T-helper 1 cell treated with Interleukin-12 subunit alpha and Interleukin-12 subunit beta and Interleukin-4 antibody, amounts not matched to agents 30 ng/mL and 1 ng/mL, for 36 hours (primary cell): ENCODE data around the gene C21orf58. TPM values are rescaled to one million over a fixed set of nuclear protein-coding genes. Genes with fewer than 3 reads are reported as not detected.
"Not testable (repeated sequence)": the region's sequence is repeated elsewhere in the genome, so short reads cannot be mapped to it uniquely, and the experiment has no call there.

Source experiments
- intact Hi-C: fragments of 100-400 bp; cut with micrococcal nuclease; formaldehyde crosslinking; loops from one replicate; pipeline ENCODE4 v1.15.1; 2024
- total RNA-seq: library from RNA; stranded (reverse); gene quantifications from 2 replicates; pipeline ENCODE4 v1.2.3, GENCODE V29; 2022

Gene C21orf58
- 29.3 and 30.0 TPM in 2 replicates for total RNA-seq

DNA sequence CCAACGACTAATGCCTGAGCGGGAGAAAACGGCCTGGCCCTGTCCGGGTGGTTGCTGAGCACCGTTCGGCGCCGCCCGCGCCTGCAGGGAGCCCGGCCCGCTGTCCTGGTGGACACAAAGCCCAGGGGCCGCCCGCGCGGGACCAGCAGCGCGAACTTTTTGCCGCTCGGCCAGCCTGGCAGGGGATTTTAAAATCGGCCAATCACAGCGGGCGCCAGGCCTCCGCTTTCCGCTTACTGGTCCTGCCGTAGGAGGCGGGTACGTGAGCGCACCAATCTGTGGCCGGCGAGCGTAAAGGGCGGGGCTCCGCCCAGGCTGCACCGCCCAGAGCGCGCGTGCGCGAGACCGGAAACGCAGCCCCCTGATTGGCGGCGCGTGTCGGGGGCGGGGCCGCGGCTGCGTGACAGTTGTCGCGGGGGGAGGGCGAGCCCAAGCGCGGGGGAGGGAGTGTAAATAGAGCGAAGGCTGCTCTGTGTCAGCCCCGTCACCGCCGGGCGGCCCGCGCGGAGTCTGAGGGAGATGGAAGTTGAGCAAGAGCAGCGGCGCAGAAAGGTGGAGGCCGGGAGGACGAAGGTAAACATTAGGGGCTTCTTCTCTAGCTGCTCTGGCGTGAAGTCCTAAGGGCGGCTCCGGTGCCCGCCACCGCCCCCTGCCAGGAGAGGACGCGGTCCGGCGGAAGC, at the start of gene C21orf58, which contains the start of gene PCNT:
Gene C21orf58, minus strand, starts transcription at position 161 of the 680 bp plus-strand sequence. CDS start 1,132 bp downstream, outside the sequence.
Gene PCNT, plus strand, starts transcription at position 447 of the 680 bp plus-strand sequence. Its CDS starts 73 bp downstream, at position 520.
- intact Hi-C loops, result loop anchor here (1.0 to 5.0 kb wide), 10 partner anchors 27 to 682 kb away; partner anchors contain the start of genes DIP2A, PCBP3, PRMT2 and YBEY

DNA sequence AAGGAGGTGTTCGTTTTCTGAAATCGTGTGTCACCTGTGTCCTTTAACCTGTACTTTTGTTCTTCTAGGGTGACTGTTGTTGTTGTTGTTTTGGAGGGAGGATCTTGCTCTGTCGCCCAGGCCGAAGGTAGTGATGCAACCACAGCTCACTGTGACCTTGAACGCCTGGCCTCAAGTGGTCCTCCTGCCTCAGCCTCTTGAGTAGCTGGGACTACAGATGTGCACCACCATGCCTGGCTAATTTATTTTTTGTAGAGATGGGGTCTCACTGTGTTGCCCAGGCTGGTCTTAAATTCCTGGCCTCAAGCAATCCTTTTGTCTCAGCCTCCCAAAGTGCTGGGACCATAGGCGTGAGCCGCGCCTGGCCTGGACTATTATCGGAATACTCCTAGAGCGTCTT, 49.3 kb upstream of the C21orf58 start:
- intact Hi-C loops, result not testable (repeated sequence)

DNA sequence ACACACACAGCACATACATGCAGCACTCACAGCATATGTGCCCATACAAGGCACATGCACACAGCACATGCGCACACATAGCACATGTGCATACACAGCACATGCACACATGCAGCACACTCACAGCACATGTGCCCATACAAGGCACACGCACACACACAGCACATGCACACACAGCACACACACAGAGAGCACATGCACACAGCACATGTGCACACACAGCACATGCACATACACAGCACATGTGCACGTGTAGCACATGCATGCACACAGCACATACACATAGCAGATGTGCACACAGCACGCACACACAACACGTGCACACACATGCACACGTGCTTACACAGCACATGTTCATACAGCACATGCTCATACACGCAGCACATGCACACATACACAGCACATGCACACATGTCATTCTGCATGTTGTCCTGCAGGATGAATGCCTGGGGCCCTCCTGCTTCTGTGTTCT, 48.4 kb upstream of the C21orf58 start:
- intact Hi-C loops, result no loop called here

DNA sequence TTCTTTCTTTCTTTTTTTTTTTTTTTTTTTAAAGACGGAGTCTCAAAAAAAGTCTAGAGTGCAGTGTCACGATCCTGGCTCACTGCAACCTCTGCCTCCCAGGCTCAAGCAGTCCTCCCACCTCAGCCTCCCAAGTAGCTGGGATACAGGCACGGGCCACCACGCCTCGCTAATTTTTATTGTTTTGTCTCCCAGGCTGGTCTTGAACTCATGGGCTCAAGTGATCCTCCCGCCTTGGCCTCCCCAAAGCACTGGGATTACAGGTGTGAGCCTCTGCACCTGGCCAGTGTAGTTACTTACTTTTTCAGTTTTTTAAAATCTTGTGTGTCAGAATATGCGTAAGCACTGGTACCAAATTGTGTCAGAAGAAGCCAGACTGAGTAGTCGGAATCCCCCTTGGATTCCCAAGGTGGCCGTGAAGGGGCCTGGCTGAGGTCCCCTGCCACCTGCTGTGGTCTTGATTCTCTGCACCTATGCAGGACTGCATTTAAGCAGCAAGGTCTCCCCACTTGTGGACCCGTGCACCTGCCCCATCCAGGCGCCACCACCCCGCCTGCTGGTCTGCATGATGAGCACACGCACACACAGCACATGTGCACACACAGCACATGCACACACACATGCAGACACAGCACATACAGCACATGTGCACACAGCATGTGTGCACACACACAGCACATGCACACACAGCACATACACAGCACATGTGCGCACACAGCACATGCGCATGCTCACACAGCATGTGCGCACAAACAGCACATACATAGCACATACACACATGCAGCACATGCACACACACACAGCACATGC, 47.7 kb upstream of the C21orf58 start:
- intact Hi-C loops, result no loop called here

DNA sequence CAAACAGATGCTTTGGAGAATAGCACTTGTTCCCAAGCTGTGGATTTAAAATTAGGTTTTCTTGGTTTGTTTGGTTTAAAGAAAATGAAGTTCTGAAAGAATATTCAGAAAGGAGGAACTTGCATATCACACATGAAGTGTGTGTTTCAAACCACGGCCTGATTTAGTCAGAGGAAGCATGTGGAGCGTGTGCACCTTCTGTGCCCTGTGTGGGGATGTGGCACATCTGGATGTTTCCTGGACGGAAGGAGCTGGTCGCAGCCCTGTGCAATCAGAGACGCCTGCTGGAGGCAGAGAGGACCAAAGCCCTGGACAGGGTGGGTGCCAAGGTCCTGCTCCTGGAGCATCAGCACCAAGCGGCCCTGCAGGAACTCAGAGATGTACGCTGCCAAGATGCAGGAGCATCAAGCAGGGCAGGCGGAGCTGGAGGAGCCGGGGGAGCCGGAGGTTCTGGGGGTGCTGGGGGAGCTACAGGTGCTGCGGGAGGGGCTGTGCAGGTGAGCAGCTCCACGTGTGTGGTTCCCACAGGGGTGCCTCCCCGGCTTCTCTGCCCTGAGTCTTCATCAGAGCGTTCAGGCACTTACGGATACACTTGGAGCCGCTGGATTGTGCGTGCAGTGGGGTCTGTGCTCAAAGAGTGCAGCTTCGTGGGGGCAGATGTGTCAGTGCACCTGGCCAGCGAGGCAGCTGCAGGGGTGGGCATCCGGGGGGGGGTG, 46.0 kb upstream of the C21orf58 start:
- intact Hi-C loops, result loop anchor here (1.0 to 5.0 kb wide), 5 partner anchors 45 to 189 kb away; partner anchors contain the start of genes DIP2A, LSS, MCM3AP and PCNT

DNA sequence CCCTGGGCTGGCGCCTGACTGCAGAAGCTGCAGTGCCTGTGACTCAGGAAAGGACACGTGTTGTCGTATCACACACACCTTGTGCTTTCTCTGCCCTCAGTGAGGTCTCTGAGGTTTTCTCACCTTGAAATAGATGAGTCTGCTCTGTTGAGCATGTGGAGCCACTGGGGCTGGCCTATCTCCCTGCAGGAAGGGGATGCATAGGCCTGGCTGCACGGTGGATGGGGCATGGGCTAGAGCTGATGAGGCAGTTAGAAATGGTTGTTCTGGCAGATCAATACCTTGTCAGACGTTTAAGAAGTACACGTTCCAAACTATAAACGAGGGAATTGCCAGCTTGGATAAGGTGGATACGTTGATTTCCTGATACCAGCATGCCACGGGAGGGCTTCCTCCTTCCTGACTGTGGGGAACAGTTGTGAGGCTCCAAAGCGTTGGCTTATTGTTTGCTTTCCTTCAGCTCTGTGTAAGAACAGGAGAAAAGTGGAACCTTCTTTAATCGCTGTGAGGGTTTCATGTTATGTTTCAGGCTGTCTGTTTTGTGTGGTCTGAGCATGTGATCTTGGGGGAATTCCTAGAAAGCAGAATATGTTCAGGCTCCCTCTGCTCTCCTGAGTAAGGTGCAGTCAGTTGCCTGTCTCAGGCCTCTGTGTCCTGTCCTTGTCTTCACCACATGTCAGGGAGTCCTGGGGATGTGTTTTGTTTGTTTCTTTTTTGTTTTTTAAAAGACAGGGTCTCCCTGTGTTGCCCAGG, 45.0 kb upstream of the C21orf58 start:
- intact Hi-C loops, result loop anchor here (1.0 to 5.0 kb wide), 5 partner anchors 44 to 190 kb away; partner anchors contain the start of genes DIP2A, LSS, MCM3AP and PCNT

DNA sequence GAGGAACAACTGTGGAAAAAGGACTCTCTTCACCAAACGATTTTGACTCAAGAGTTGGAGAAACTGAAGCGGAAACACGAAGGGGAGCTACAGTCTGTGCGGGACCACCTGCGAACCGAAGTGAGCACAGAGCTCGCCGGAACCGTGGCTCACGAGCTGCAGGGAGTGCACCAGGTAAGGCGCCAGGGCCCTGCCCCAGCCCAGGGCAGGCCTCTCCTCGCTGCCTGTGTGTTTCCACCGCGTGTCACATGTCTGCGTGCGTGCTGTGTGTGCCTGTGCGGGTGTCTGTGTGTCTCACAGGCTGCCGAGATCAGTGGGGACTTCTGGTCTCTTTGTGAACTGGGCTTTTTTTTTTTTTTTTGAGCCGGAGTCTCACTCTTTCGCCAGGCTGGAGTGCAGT, 43.3 kb upstream of the C21orf58 start:
- intact Hi-C loops, result loop anchor here (5.0 kb wide), 1 partner anchor 80 kb away; the partner anchor contains the start of genes MCM3AP and YBEY

DNA sequence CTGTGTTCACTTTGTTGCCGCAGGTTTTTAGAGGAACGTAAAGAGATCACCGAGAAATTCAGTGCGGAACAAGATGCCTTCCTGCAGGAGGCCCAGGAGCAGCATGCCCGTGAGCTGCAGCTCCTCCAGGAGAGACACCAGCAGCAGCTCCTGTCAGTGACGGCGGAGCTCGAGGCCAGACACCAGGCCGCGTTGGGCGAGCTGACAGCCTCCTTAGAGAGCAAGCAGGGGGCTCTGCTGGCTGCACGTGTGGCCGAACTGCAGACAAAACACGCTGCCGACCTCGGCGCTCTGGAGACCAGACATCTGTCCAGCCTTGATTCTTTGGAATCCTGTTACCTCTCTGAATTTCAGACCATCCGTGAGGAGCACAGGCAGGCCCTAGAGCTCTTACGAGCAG, 42.9 kb upstream of the C21orf58 start:
- intact Hi-C loops, result loop anchor here (5.0 kb wide), 1 partner anchor 79 kb away; the partner anchor contains the start of genes MCM3AP and YBEY

DNA sequence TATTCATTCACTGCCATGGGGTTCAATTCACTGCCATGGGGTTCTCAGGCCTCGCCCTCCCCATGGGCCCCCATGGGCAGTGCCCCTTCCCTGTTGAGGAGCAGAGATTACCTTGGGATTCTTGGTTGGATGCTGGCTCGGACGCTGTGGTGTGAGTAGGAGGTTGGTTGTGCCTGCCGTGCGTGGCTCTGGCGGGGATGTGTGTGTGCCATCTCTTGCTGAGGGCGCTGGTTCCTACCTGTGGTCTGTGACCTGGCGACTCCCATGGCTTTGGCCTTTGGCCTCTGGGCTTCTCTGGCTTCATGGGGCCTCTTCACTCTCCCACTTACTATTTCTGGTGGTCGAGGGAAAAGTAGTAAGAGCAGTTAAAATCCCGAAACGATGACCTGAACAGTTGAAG, 42.4 kb upstream of the C21orf58 start:
- intact Hi-C loops, result loop anchor here (5.0 kb wide), 1 partner anchor 79 kb away; the partner anchor contains the start of genes MCM3AP and YBEY

DNA sequence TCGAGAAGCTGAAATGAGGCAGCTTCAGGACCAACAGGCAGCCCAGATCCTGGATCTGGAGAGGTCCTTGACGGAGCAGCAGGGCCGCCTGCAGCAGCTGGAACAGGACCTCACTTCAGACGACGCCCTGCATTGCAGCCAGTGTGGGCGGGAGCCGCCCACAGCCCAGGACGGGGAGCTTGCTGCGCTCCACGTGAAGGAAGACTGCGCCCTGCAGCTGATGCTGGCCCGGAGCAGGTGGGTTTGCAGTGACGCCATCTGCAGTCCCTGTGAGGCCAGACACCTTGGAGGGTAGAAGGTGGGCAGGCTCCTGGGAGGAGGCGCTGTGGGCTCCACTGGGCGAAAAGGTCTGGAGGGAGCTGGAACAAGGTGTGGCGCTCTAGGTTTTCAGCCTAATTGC, 40.0 kb upstream of the C21orf58 start:
- intact Hi-C loops, result no loop called here

DNA sequence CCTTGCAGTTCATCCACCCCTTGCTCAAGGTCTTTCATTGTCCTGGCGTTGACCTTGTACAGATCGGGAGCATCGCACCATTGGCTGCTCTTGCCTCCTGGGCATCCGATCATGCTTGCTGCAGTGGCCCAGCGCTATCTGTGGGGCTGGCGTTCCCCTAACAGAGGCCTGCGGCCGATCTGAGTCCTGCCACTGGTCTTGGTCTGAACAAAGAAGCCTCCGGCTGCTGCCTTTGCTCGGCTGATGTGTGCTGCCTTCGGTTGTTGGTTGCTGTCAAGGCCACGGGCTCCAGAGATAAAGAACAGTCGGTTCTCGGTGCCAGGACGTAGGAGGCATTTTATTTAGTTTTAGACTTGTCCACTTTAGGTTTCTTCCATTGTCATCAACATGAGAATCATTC, 39.3 kb upstream of the C21orf58 start:
- intact Hi-C loops, result no loop called here

DNA sequence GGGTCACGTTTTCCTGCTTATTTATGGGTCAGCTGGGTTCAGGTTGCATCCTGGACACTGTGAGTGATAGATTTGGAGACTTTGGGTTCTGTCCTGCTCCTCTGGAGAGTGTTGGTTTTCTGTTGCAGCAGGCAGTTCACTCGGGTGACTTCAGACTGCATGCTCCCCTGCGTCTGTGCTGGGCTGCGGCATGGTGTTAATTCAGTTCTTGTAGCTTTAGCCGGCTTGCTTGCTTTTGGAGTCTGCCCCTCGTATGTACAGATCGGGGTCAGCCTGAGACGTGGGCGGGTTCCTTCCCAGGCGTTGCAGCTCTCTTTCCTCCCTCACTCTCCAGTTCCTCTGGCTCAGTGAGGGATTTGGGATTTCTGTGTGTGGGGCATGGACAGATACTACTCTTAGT, 38.3 kb upstream of the C21orf58 start:
- intact Hi-C loops, result no loop called here

DNA sequence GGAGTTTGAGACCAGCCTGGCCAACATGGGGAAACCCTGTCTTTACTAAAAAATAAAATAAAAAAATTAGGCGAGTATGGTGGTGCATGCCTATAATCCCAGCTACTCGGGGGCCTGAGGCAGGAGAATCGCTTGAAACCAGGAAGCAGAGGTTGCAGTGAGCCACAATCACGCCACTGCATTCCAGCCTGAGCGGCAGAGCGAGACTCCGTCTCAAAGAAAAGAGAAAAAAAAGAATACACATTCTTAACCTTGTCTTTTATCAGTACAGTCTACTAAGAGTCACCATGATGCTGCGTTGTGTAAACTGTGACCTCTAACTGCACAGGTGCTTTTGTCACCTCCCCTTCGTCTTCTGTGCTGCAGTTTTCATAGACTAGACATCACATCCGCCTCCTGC, 37.5 kb upstream of the C21orf58 start:
- intact Hi-C loops, result no loop called here

DNA sequence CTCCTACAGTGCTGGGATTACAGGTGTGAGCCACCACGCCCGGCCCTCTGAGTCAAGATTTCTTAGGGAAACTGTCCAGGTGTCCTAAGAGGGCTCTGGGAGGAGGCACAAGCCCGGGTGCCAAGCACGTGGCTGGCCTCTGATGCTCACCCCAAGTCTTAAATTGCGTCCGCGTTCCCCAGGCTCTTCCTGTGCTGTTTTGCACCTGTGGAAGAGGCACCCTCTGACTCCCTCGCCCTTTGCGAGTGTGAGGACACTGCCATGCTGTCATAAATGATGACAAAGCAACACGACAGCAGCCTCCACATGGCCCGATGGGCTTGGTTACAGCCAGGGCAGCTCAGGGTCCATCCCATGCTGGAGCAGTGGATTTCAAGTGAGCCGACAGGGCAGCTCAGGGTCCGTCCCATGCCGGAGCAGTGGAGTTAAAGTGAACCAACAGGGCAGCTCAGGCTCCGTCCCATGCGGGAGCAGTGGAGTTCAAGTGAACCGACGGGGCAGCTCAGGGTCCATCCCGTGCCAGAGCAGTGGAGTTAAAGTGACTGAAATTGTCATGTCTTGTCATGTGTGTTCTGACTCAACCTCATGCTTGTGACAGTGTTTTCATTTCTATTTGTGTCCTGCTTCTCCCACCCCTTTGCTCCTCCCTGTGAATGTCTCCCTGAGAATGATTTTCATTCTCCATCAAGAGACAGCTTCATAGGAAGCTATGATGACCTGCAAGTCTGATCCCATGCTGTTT, 34.2 kb upstream of the C21orf58 start:
- intact Hi-C loops, result no loop called here

DNA sequence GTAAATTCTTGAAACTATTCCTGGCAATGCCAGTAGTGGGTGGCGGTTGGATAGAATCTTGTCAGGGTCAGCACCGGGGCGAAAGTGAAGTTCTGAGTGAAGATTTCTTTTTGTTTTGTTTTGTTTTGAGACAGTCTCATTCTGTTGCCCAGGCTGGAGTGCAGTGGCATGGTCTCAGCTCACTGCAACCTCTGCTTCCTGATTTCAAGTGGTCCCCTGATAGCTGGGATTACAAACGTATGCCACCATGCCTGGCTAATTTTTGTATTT, 33.6 kb upstream of the C21orf58 start:
- intact Hi-C loops, result no loop called here

DNA sequence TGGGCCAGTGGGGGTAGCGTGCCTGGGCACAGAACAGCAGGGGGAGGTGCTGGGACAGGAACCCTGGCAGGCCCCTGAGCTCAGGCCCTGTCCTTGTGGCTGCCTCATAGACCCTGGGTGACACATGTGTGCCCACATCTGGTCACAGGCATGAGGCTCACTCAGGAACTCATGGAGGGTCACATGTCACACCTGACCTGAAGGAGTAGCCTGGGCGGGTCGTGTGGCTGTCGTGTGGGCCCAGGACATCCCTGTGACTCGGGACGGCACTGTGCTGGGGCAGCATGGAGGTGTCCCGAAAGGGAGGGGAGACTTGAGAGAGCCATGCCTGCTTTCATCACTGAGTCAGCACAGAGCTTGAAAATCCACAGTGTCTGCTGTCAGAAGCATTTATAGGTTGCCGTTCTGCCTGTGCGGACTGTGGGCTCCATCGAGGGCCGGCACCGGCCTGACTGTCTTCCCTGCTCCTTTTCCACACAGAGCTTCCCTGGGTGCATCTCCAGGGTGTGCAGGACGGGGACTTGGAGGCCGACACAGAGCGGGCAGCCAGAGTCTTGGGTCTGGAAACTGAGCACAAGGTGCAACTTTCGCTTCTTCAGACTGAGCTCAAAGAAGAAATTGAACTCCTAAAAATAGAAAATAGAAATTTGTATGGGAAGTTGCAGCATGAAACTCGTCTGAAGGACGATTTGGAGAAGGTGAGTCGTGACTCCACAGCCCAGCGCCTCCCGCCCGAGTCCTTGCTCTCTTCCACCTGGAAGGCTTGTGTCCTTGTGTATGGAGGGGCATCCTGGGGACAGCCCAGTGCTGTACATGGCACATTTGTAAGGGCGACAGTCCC, 33.0 kb upstream of the C21orf58 start:
- intact Hi-C loops, result no loop called here

DNA sequence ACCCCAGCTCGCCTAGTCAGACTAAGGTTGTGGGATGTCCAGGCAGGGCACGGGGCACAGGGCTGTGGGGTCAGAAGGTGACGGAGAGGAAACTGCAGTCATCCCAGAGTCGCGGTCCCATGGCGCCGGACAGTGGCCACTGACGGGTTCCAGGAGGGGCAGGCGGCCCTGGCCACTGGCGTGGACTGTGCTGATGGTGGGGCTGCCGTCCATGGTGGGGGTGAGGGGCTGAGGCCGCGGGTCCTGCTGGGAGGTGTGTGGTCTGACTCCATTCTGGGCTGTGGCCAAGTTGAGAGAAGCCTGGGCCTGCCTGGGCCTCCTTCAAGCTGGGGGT, 32.3 kb upstream of the C21orf58 start:
- intact Hi-C loops, result no loop called here

DNA sequence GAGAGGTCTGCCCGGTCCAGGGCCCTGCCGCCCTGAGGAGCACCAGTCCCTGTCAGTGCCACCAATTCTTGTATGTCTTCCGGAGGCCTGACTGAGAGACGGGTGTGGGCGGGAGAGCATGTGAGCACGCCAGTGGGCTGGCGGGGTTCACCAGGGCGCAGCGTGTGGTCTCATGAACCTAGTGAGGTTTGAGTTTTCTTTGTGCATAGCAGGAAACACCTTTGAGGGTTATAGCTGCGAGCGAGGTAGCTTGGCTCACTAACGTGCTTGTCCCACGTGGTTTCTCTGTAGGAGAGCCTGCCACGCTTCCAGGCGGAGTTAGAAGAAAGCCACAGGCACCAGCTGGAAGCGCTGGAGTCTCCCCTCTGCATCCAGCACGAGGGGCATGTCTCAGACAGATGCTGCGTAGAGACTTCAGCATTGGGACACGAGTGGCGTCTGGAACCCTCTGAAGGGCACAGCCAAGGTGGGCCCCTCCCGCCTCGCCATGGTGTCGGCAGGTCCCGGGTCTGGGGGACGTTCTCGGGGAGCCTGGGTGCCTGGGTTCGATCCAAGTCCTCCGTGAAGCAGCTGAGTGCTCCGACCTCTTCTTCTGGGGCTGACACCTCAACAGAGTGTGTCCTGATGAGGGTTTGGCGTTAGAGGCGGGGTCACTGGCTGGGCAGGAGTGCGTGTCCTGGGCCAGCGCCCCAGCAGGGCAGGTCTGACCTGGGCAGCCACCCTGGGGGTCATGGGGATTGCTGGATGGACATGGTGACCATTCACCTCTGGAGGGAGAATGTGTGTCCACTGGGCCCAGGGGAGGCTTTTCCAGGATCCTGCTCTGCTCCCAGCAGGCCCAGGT, 31.7 kb upstream of the C21orf58 start:
- intact Hi-C loops, result no loop called here
